GM23248 (cell line): ENCODE results near the gene MRAS.

Experiments used
- EZH2 ChIP-seq: fragments of 200-600 bp; sonication (generic); IDR thresholded peaks from 2 replicates; pipeline ENCODE4 v1.6.1; 2018; ENCODE audit warnings: antibody characterized with exemption, mild to moderate bottlenecking; ENCODE audit not compliant: insufficient read depth, poor library complexity, severe bottlenecking
- EZH2phosphoT487 ChIP-seq: fragments of 200-600 bp; sonication (generic); IDR thresholded peaks from 2 replicates; pipeline ENCODE4 v1.6.1; 2018; ENCODE audit warnings: antibody characterized with exemption, moderate library complexity, mild to moderate bottlenecking, low read depth; ENCODE audit not compliant: insufficient read depth

DNA sequence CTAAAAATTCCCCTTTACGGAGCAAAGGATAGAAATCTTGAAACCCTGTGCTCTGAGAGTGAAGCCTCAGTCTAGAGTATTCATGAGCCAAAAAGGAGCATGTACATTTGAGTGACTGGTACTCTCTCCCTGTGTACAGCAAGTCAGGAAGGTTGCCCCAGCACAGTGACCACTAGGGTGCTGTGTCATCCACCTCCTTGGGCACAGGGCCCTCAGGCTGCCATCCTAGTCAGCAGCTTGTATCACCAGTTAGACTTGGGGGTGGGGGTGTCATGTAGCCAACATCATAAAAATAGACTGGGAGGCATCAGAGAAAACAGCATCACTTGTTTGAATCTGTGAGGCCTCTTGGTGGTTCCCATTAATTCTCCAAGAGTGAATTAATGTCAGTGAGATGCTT, 30.7 kb upstream of the MRAS start:
- TF ChIP-seq EZH2 (no peak), EZH2phosphoT487 (no peak)
